Measurements from ENCODE around the gene BNIP3. TPM values are rescaled to one million over a fixed set of nuclear protein-coding genes. Genes with fewer than 3 reads are reported as not detected.
"Not testable (repeated sequence)": the region's sequence is repeated elsewhere in the genome, so short reads cannot be mapped to it uniquely, and the experiment has no call there.

The BNIP3 gene
- total RNA-seq, 4 donors from 2014 or later: 53.5 to 102 (median 68.3) TPM

GRCh38 chr10:131955591-131956340, 26.0 kb downstream of the BNIP3 start:
- no peak for ATAC-seq
- H3K4me1 ChIP-seq: no peaks in the 10 kb centered on the region
- no peaks in the 10 kb centered on the region for H3K9me3 ChIP-seq
- H3K36me3 ChIP-seq: peaks cover 0 to 90% of the 10 kb centered on the region in 2 donors
- 91 to 98% methylated on average over 16 to 32 of the region's 38 CpGs for WGBS, 2 donors (ENCODE audit: low coverage in 1 of 2)
- no peak overlapping the region for H3K27ac ChIP-seq
- no peak overlapping the region for H3K4me3 ChIP-seq
- no peaks in the 10 kb centered on the region for H3K27me3 ChIP-seq
- no peak for TF ChIP-seq EP300 (IDR thresholded peaks at IDR 0.05)
- no peak for TF ChIP-seq POLR2AphosphoS5 (IDR thresholded peaks at IDR 0.05)
- no peak for TF ChIP-seq POLR2A (IDR thresholded peaks at IDR 0.05)
- TF ChIP-seq CTCF (IDR thresholded peaks at IDR 0.05): no peak

GRCh38 chr10:131954356-131954965, 27.3 kb downstream of the BNIP3 start:
- Histone ChIP-seq H3K27me3 (no peaks in the 10 kb centered on the region), H3K27ac (no peak overlapping the region), H3K9me3 (no peaks in the 10 kb centered on the region), H3K4me3 (no peak overlapping the region), H3K36me3 (peaks cover 0 to 89% of the 10 kb centered on the region in 2 donors), H3K4me1 (no peaks in the 10 kb centered on the region)
- no peak for ATAC-seq
- TF ChIP-seq POLR2A (IDR thresholded peaks at IDR 0.05) (no peak), CTCF (IDR thresholded peaks at IDR 0.05) (no peak), EP300 (IDR thresholded peaks at IDR 0.05) (no peak), POLR2AphosphoS5 (IDR thresholded peaks at IDR 0.05) (no peak)
- 92 to 100% methylated on average over 1 to 20 of the region's 21 CpGs for WGBS, 2 donors (ENCODE audit: low coverage in 1 of 2)

GRCh38 chr10:131949908-131950307, 31.8 kb downstream of the BNIP3 start:
- H3K27ac ChIP-seq, ATAC-seq: not testable (repeated sequence)
- peaks cover 0 to 89% of the 10 kb centered on the region in 2 donors for H3K36me3 ChIP-seq

GRCh38 chr10:131949041-131949862, 32.5 kb downstream of the BNIP3 start:
- Histone ChIP-seq H3K9me3 (no peaks in the 10 kb centered on the region), H3K4me1 (peaks cover 0 to 8% (median 0%) of the 10 kb centered on the region in 3 donors), H3K4me3 (no peak overlapping the region), H3K27ac (no peak overlapping the region), H3K36me3 (peaks cover 0 to 90% of the 10 kb centered on the region in 2 donors), H3K27me3 (no peaks in the 10 kb centered on the region)
- WGBS, 2 donors (ENCODE audit: low coverage in 1 of 2): 83 to 90% methylated on average over 7 to 9 of the region's 23 CpGs
- ATAC-seq: no peak
- TF ChIP-seq EP300 (IDR thresholded peaks at IDR 0.05) (no peak), CTCF (IDR thresholded peaks at IDR 0.05) (no peak), POLR2A (IDR thresholded peaks at IDR 0.05) (no peak), POLR2AphosphoS5 (IDR thresholded peaks at IDR 0.05) (no peak)

More at GRCh38 chr10:131949908-131950307, 31.8 kb downstream of the BNIP3 start:
- not testable (repeated sequence) for H3K4me3 ChIP-seq, H3K27me3 ChIP-seq, H3K4me1 ChIP-seq, H3K9me3 ChIP-seq
- 60 to 78% methylated on average over 3 to 5 of the region's 7 CpGs for WGBS, 2 donors (ENCODE audit: low coverage in 1 of 2)

- TF ChIP-seq CTCF (IDR thresholded peaks at IDR 0.05) (no peak), EP300 (IDR thresholded peaks at IDR 0.05) (no peak), POLR2A (IDR thresholded peaks at IDR 0.05) (no peak), POLR2AphosphoS5 (IDR thresholded peaks at IDR 0.05) (no peak)
- Histone ChIP-seq H3K27ac (no peak overlapping the region), H3K36me3 (peaks cover 0 to 89% of the 10 kb centered on the region in 2 donors), H3K27me3 (no peaks in the 10 kb centered on the region), H3K4me1 (peaks cover 0 to 8% (median 0%) of the 10 kb centered on the region in 3 donors), H3K4me3 (no peak overlapping the region), H3K9me3 (no peaks in the 10 kb centered on the region)
- no peak for ATAC-seq
- 60 to 97% methylated on average over 1 to 3 of the region's 6 CpGs for WGBS, 2 donors (ENCODE audit: low coverage in 1 of 2)
Measured at GRCh38 chr10:131948501-131948900, 33.2 kb downstream of the BNIP3 start.
